Activated CD4-positive, alpha-beta T cell treated with anti-CD3 and anti-CD28 coated beads, Interleukin-2, amount 10 ng/mL, durations not matched to agents 24 days and 14 days (primary cell): Measurements from ENCODE around the gene SLC35F4. TPM values are rescaled to one million over a fixed set of nuclear protein-coding genes. Genes with fewer than 3 reads are reported as not detected.

Experiments used
- DNase-seq: peaks from one replicate; pipeline ENCODE4 v3.0.0; 2022
- H3K27ac Mint-ChIP-seq: one replicate; pipeline ENCODE4 v1.8.0; 2022; ENCODE audit warnings: mild to moderate bottlenecking, mixed read lengths
- H3K27me3 Mint-ChIP-seq: one replicate; pipeline ENCODE4 v1.8.0; 2022; ENCODE audit warnings: mixed read lengths
- H3K36me3 Mint-ChIP-seq: one replicate; pipeline ENCODE4 v1.8.0; 2022; ENCODE audit warnings: low read depth, mild to moderate bottlenecking, mixed read lengths
- H3K4me1 Mint-ChIP-seq: one replicate; pipeline ENCODE4 v1.8.0; 2021; ENCODE audit warnings: mixed read lengths
- H3K4me3 Mint-ChIP-seq: one replicate; pipeline ENCODE4 v1.8.0; 2022; ENCODE audit warnings: mild to moderate bottlenecking, moderate library complexity, mixed read lengths
- H3K9me3 Mint-ChIP-seq: one replicate; pipeline ENCODE4 v1.8.0; 2021; ENCODE audit warnings: mixed read lengths
- intact Hi-C: fragments of 100-400 bp; cut with micrococcal nuclease; formaldehyde crosslinking; loops from one replicate; pipeline ENCODE4 v1.15.1; 2023
- total RNA-seq: library from RNA; stranded (reverse); gene quantifications from 2 replicates; pipeline ENCODE4 v1.2.3, GENCODE V29; 2022

The SLC35F4 gene
- total RNA-seq, 1 donor from 2014 or later: not detected

GRCh38 chr14:57578801-57579200, 287.1 kb downstream of the SLC35F4 start:
- intact Hi-C loops: no loop called here
- Mint-ChIP-seq H3K4me3 (no peak overlapping the region), H3K36me3 (no peaks in the 10 kb centered on the region), H3K9me3 (peaks cover 3% of the 10 kb centered on the region), H3K27ac (no peak overlapping the region), H3K27me3 (no peaks in the 10 kb centered on the region), H3K4me1 (no peaks in the 10 kb centered on the region)
- no peak for DNase-seq

DNA sequence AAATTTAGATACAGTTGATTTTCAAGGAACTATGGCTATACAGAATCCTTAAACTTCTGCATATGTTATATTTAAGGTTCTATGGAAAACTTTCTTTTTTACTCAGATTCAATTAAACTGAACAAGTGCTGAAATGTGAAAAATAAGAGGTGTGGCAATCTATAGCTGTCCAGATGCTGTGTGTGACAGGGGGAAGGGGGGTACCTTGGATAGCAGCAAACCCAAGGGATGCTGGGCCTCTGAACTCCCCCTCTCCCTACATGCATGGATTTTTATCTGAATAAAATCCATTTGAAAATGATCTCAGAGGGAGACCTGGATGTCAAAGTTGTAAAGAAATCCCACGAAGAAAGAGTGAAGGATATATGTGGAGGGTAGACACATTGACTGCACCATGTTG, 289.4 kb downstream of the SLC35F4 start:
- no peaks in the 10 kb centered on the region for H3K4me1 Mint-ChIP-seq
- H3K36me3 Mint-ChIP-seq: no peaks in the 10 kb centered on the region
- DNase-seq: no peak
- intact Hi-C loops: no loop called here
- no peaks in the 10 kb centered on the region for H3K27me3 Mint-ChIP-seq
- no peaks in the 10 kb centered on the region for H3K9me3 Mint-ChIP-seq
- no peak overlapping the region for H3K27ac Mint-ChIP-seq
- no peak overlapping the region for H3K4me3 Mint-ChIP-seq

- Mint-ChIP-seq H3K27ac (no peak overlapping the region), H3K4me1 (no peaks in the 10 kb centered on the region), H3K9me3 (no peaks in the 10 kb centered on the region), H3K4me3 (no peak overlapping the region), H3K36me3 (no peaks in the 10 kb centered on the region), H3K27me3 (no peaks in the 10 kb centered on the region)
- intact Hi-C loops: no loop called here
- no peak for DNase-seq
Observed at GRCh38 chr14:57575482-57575881, 290.4 kb downstream of the SLC35F4 start.

DNA sequence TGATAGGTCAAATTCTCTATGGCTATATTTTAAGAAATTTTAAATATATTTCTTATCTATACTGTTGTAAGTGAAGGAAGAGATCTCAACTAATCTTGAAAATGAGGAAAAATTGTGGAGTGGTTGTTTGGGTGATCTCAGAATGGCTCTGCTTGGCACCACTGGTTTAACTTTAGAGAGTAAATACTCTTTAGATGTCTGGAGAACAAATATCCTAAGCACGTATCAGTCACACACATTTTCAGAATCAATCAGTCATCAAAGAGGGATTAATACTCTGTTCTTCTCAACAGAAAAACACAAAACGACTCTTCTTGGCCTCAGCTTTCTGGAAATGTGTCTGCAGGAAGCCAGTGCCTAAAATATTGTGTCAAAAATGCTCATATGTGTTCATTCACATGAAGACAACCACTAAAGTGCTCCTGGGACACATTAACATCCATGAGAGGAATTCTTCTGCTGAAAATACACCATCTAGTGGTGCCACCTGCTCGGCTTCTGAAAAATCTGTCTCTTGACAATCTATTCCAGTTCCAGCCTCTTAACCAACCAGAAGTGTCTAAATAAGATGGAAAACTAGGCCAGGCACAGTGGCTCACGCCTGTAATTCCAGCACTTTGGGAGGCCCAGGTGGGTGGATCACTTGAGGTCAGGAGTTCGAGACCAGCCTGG, 291.1 kb downstream of the SLC35F4 start:
- no peaks in the 10 kb centered on the region for H3K27me3 Mint-ChIP-seq
- no peak overlapping the region for H3K4me3 Mint-ChIP-seq
- H3K36me3 Mint-ChIP-seq: no peaks in the 10 kb centered on the region
- intact Hi-C loops: no loop called here
- DNase-seq: no peak
- no peaks in the 10 kb centered on the region for H3K9me3 Mint-ChIP-seq
- no peaks in the 10 kb centered on the region for H3K4me1 Mint-ChIP-seq
- H3K27ac Mint-ChIP-seq: no peak overlapping the region

GRCh38 chr14:57573173-57573572, 292.7 kb downstream of the SLC35F4 start:
- Mint-ChIP-seq H3K9me3 (no peaks in the 10 kb centered on the region), H3K27me3 (no peaks in the 10 kb centered on the region), H3K27ac (no peak overlapping the region), H3K36me3 (no peaks in the 10 kb centered on the region), H3K4me1 (no peaks in the 10 kb centered on the region), H3K4me3 (no peak overlapping the region)
- no peak for DNase-seq
- intact Hi-C loops: no loop called here

DNA sequence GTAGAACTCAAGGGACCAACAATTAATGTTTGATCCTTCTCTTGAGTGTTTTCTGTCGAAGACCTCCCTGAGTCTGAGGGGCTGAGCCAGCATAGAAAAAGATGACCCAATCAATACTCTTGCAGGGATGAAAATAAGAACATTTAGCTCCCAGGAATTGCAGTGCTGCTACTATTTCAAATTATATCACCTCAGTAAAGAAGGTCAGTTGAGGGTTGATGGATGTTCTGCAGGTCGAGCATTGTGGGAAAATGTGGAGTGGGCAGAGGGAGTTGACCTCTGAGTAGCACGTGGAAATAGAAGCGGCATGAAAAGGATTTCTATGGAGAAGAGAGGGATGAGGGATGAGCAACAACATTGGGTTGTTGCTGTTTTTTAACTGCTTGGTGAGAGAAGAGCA, 297.3 kb downstream of the SLC35F4 start:
- DNase-seq: no peak
- H3K4me3 Mint-ChIP-seq: no peak overlapping the region
- intact Hi-C loops: no loop called here
- H3K27ac Mint-ChIP-seq: no peak overlapping the region
- no peaks in the 10 kb centered on the region for H3K9me3 Mint-ChIP-seq
- H3K27me3 Mint-ChIP-seq: no peaks in the 10 kb centered on the region
- H3K36me3 Mint-ChIP-seq: no peaks in the 10 kb centered on the region
- no peaks in the 10 kb centered on the region for H3K4me1 Mint-ChIP-seq

GRCh38 chr14:57567220-57567619, 298.7 kb downstream of the SLC35F4 start:
- Mint-ChIP-seq H3K27ac (no peak overlapping the region), H3K4me3 (no peak overlapping the region), H3K27me3 (no peaks in the 10 kb centered on the region), H3K9me3 (no peaks in the 10 kb centered on the region), H3K4me1 (no peaks in the 10 kb centered on the region), H3K36me3 (no peaks in the 10 kb centered on the region)
- no peak for DNase-seq
- intact Hi-C loops: no loop called here

GRCh38 chr14:57560681-57561080, 305.2 kb downstream of the SLC35F4 start:
- Mint-ChIP-seq H3K4me1 (no peaks in the 10 kb centered on the region), H3K4me3 (no peak overlapping the region), H3K9me3 (no peaks in the 10 kb centered on the region), H3K36me3 (no peaks in the 10 kb centered on the region), H3K27me3 (no peaks in the 10 kb centered on the region), H3K27ac (no peak overlapping the region)
- DNase-seq: no peak
- intact Hi-C loops: no loop called here

- Mint-ChIP-seq H3K27ac (no peak overlapping the region), H3K27me3 (no peaks in the 10 kb centered on the region), H3K36me3 (no peaks in the 10 kb centered on the region), H3K4me3 (no peak overlapping the region), H3K4me1 (no peaks in the 10 kb centered on the region), H3K9me3 (no peaks in the 10 kb centered on the region)
- intact Hi-C loops: no loop called here
- no peak for DNase-seq
Observed at GRCh38 chr14:57559576-57559975, 306.3 kb downstream of the SLC35F4 start.

DNA sequence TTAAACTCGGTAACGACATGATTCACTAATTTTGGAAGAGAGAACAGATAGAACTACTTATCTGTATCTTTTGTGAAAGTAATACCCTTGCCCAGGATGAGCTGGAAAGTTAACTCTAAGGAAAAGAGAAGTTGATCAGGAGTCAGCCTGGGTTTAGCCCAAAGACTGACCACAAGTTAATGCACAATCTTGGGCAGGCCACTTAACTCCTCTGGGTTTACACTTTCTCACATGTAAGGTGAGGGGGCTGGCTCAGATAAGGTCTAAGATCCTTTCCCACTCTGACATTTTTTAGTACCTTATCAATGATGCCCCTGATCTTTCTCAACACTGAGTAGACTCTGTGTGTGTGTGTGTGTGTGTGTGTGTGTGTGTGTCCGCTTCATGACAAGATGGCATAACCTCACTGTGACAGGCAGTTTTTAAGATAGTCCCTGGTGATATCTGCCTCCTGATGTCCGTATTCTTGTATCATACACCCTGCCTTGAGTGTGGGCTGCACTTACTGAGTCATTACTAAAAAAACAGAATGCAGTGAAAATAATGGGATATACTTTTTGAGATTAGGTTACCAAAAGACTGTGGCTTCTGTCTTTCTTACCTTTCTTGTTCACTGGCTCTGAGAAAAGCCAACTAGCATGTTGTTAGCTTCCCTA, 316.0 kb downstream of the SLC35F4 start:
- peaks cover 6% of the 10 kb centered on the region for H3K9me3 Mint-ChIP-seq
- H3K27ac Mint-ChIP-seq: no peak overlapping the region
- H3K27me3 Mint-ChIP-seq: no peaks in the 10 kb centered on the region
- H3K4me3 Mint-ChIP-seq: no peak overlapping the region
- DNase-seq: no peak
- intact Hi-C loops: no loop called here
- no peaks in the 10 kb centered on the region for H3K36me3 Mint-ChIP-seq
- H3K4me1 Mint-ChIP-seq: no peaks in the 10 kb centered on the region

DNA sequence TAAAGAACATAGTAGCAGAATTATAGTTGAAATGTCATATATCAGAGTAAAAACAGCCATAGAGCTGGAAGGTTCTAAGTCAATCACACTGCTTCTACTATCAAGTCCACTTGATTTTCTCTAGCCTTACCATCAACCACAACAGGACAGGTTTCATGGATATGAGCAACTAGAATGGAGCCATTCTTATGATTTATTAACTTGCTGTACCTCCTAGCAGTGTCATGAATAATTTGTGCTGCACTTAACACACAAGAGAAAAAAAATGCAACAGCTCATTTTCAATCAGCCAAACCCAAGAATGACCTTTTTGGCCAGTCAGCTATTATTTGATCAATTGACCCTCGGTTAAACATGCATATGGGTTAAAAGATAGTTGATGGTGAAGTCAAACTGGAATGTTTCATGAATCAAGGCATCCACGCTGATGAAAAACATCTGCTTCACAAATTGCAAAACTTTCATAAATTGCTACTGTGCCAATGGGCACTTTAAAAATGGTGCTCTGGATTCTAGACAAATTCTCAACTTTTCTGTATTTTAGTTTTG, 316.8 kb downstream of the SLC35F4 start:
- H3K4me1 Mint-ChIP-seq: no peaks in the 10 kb centered on the region
- H3K36me3 Mint-ChIP-seq: no peaks in the 10 kb centered on the region
- H3K9me3 Mint-ChIP-seq: peaks cover 6% of the 10 kb centered on the region
- no peak for DNase-seq
- no peak overlapping the region for H3K27ac Mint-ChIP-seq
- intact Hi-C loops: no loop called here
- H3K4me3 Mint-ChIP-seq: no peak overlapping the region
- no peaks in the 10 kb centered on the region for H3K27me3 Mint-ChIP-seq

DNA sequence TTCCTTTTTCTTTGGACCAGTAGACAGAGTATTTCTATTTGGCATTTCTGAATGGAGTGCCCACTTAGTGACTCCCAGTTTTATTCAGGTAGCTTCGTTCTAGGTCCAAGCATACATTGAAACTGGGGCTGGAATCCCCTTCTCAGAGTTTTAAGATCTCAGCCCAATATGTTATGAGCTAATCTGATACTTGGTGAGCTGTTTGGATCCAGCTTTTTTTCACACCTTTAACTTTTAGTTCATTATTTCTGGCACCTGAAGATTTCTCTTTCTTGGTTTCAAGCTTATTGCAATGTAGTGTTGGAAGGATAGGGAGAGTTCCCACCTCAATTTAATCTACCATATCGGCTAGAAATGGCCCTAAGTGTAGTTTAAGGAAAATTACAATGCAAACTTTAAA, 318.8 kb downstream of the SLC35F4 start:
- intact Hi-C loops: no loop called here
- H3K27ac Mint-ChIP-seq: no peak overlapping the region
- no peak for DNase-seq
- peaks cover 15% of the 10 kb centered on the region for H3K9me3 Mint-ChIP-seq
- no peak overlapping the region for H3K4me3 Mint-ChIP-seq
- no peaks in the 10 kb centered on the region for H3K36me3 Mint-ChIP-seq
- no peaks in the 10 kb centered on the region for H3K4me1 Mint-ChIP-seq
- H3K27me3 Mint-ChIP-seq: no peaks in the 10 kb centered on the region

DNA sequence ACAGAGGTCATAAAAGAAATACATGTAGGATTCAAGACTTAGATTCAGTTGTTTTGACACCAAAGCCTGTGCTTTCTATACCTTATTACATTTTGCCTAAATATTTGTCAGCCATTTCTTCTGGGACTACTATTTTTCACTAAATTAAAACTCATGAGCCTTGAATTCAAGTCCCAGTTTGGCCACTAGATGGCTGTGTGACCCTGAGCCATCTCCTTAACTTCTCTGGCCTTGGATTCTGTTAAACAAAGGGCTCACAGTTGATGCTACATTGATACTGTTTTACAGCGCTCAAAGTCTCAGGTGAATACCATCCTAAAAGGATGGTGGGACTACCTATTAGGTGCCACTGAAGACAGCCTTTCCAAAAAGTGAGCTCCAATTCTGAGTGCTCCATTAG, 332.7 kb downstream of the SLC35F4 start:
- intact Hi-C loops: loop anchor here (5.0 kb wide), 1 partner anchor 539 kb away; no protein-coding TSS in a partner anchor
- peak; percentile 57 for DNase-seq
- Mint-ChIP-seq H3K9me3 (no peaks in the 10 kb centered on the region), H3K36me3 (no peaks in the 10 kb centered on the region), H3K27ac (no peak overlapping the region), H3K27me3 (no peaks in the 10 kb centered on the region), H3K4me1 (no peaks in the 10 kb centered on the region), H3K4me3 (no peak overlapping the region)

DNA sequence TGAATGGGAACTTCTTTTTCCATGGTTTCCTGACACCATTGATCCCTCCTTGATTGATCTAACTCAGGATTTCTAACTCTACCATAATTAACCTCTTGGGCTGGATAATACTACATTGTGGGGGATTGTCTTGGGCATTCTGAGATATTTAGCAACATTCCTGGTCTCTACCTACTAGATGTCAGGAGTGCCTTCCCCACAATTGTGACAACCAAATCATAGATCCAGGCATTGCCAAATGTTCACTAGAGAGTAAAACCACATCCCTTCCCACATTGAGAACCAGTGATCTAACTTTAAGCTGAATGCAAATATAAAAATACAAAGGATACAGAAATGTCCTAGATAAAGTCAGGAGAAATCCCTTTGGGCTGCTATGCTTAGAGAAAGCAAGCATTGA, 335.3 kb downstream of the SLC35F4 start:
- no peaks in the 10 kb centered on the region for H3K9me3 Mint-ChIP-seq
- no peak overlapping the region for H3K4me3 Mint-ChIP-seq
- H3K27me3 Mint-ChIP-seq: no peaks in the 10 kb centered on the region
- no peak overlapping the region for H3K27ac Mint-ChIP-seq
- H3K4me1 Mint-ChIP-seq: no peaks in the 10 kb centered on the region
- intact Hi-C loops: loop anchor here (5.0 kb wide), 1 partner anchor 542 kb away; no protein-coding TSS in a partner anchor
- DNase-seq: no peak
- H3K36me3 Mint-ChIP-seq: no peaks in the 10 kb centered on the region
